Endodermal cell (in vitro differentiated cells): ENCODE data around the gene ADGRD1. TPM values are rescaled to one million over a fixed set of nuclear protein-coding genes. Genes with fewer than 3 reads are reported as not detected.

ENCODE experiments used
- DNase-seq: peaks from one replicate; pipeline ENCODE4 v3.0.0-alpha.2; 2017
- H3K27ac ChIP-seq: 2 replicates; pipeline ENCODE4 v1.5.1; 2013; ENCODE audit warnings: mild to moderate bottlenecking, low read depth, low read length, moderate library complexity
- H3K27me3 ChIP-seq: 2 replicates; pipeline ENCODE4 v1.6.1; 2013; ENCODE audit warnings: mild to moderate bottlenecking, low read length, moderate library complexity; ENCODE audit not compliant: insufficient read depth, control insufficient read depth, poor library complexity, severe bottlenecking
- H3K36me3 ChIP-seq: 2 replicates; pipeline ENCODE4 v1.7.0; 2013; ENCODE audit warnings: mild to moderate bottlenecking, low read length, moderate library complexity; ENCODE audit not compliant: control insufficient read depth, insufficient read depth
- H3K4me1 ChIP-seq: one replicate; pipeline ENCODE4 v1.7.0; 2013; ENCODE audit warnings: low read length; ENCODE audit not compliant: control insufficient read depth, insufficient read depth
- H3K4me3 ChIP-seq: 2 replicates; pipeline ENCODE4 v1.5.1; 2013; ENCODE audit warnings: mild to moderate bottlenecking, low read length, moderate library complexity
- H3K9ac ChIP-seq: 2 replicates; pipeline ENCODE4 v1.6.1; 2013; ENCODE audit warnings: mild to moderate bottlenecking, low read length, moderate library complexity; ENCODE audit not compliant: poor library complexity, severe bottlenecking; ENCODE audit errors: extremely low read depth
- H3K9me3 ChIP-seq: 2 replicates; pipeline ENCODE4 v1.6.1; 2013; ENCODE audit warnings: mild to moderate bottlenecking, low read length, moderate library complexity; ENCODE audit not compliant: control insufficient read depth
- H3K27ac Mint-ChIP-seq: 2 replicates; pipeline ENCODE4 v1.8.0; 2020; ENCODE audit warnings: mixed read lengths
- H3K27me3 Mint-ChIP-seq: 2 replicates; pipeline ENCODE4 v1.8.0; 2021; ENCODE audit warnings: mild to moderate bottlenecking, mixed read lengths; ENCODE audit not compliant: insufficient read depth
- H3K36me3 Mint-ChIP-seq: 2 replicates; pipeline ENCODE4 v1.8.0; 2020; ENCODE audit warnings: low read depth, mixed read lengths
- H3K4me1 Mint-ChIP-seq: 2 replicates; pipeline ENCODE4 v1.8.0; 2020; ENCODE audit warnings: mixed read lengths
- H3K4me3 Mint-ChIP-seq: 2 replicates; pipeline ENCODE4 v1.8.0; 2020; ENCODE audit warnings: mild to moderate bottlenecking, moderate library complexity, mixed read lengths
- H3K9me3 Mint-ChIP-seq: 2 replicates; pipeline ENCODE4 v1.8.0; 2020; ENCODE audit warnings: mild to moderate bottlenecking, mixed read lengths
- CTCF ChIP-seq: fragments of 200-600 bp; sonication (generic); conservative IDR thresholded peaks from 2 replicates; pipeline ENCODE4 v1.5.0; 2021; ENCODE audit warnings: antibody characterized with exemption, mild to moderate bottlenecking
- WGBS, 2 experiments: methylation state at CpG; one replicate each; pipeline versions ENCODE4 v1.1.5 to v1.1.7; 2013; ENCODE audit warnings: missing lambda C conversion rate in 2 of 2, mixed read lengths in 1 of 2; ENCODE audit not compliant: insufficient coverage in 1 of 2, insufficient read length in 1 of 2; 5-methylcytosine and 5-hydroxymethylcytosine counted together
- total RNA-seq, 2 donors: library from RNA; stranded (reverse); fragmentation: NEBNext Ultra II Directional in 1 of 2; extraction: Animal tissue kit (Norgen Biotek cat#: 25700) in 1 of 2; gene quantifications; 2 replicates in 1 of 2; 3 replicates in 1 of 2; pipeline ENCODE4 v1.2.1, GENCODE V29; 2021

ADGRD1 gene
- total RNA-seq, 2 donors from 2014 or later = 1.3 to 2.9 TPM

GRCh38 chr12:131038961-131039950 is 85.5 kb downstream of the ADGRD1 start:
- no peak overlapping the region for H3K27ac Mint-ChIP-seq
- Histone ChIP-seq H3K4me1 (no peaks in the 10 kb centered on the region), H3K36me3 (no peaks in the 10 kb centered on the region), H3K9me3 (no peaks in the 10 kb centered on the region), H3K4me3 (no peak overlapping the region), H3K27ac (no peak overlapping the region), H3K9ac (no peak overlapping the region), H3K27me3 (no peaks in the 10 kb centered on the region)
- no peak for DNase-seq
- no peak for TF ChIP-seq CTCF
- peaks cover 9% of the 10 kb centered on the region for H3K9me3 Mint-ChIP-seq
- no peaks in the 10 kb centered on the region for H3K36me3 Mint-ChIP-seq
- 88 to 93% methylated on average over 14 to 35 of the region's 35 CpGs for WGBS, 2 experiments
- H3K27me3 Mint-ChIP-seq = no peaks in the 10 kb centered on the region
- no peaks in the 10 kb centered on the region for H3K4me1 Mint-ChIP-seq
- H3K4me3 Mint-ChIP-seq = no peak overlapping the region

GRCh38 chr12:131040491-131040890 is 86.8 kb downstream of the ADGRD1 start:
- no peaks in the 10 kb centered on the region for H3K27me3 ChIP-seq
- no peak for TF ChIP-seq CTCF
- H3K27ac ChIP-seq = no peak overlapping the region
- Mint-ChIP-seq H3K9me3 (peaks cover 9% of the 10 kb centered on the region), H3K36me3 (no peaks in the 10 kb centered on the region), H3K27ac (no peak overlapping the region), H3K27me3 (no peaks in the 10 kb centered on the region), H3K4me1 (no peaks in the 10 kb centered on the region), H3K4me3 (no peak overlapping the region)
- H3K4me1 ChIP-seq = no peaks in the 10 kb centered on the region
- DNase-seq = no peak
- H3K4me3 ChIP-seq = no peak overlapping the region
- 88 to 96% methylated on average over 8 to 11 of the region's 11 CpGs for WGBS, 2 experiments
- no peaks in the 10 kb centered on the region for H3K36me3 ChIP-seq
- no peaks in the 10 kb centered on the region for H3K9me3 ChIP-seq
- no peak overlapping the region for H3K9ac ChIP-seq

- Mint-ChIP-seq H3K4me1 (no peaks in the 10 kb centered on the region), H3K4me3 (no peak overlapping the region), H3K9me3 (peaks cover 9% of the 10 kb centered on the region), H3K27ac (no peak overlapping the region), H3K27me3 (no peaks in the 10 kb centered on the region), H3K36me3 (no peaks in the 10 kb centered on the region)
- Histone ChIP-seq H3K36me3 (no peaks in the 10 kb centered on the region), H3K27me3 (no peaks in the 10 kb centered on the region), H3K9me3 (no peaks in the 10 kb centered on the region), H3K4me1 (no peaks in the 10 kb centered on the region), H3K9ac (no peak overlapping the region), H3K4me3 (no peak overlapping the region), H3K27ac (no peak overlapping the region)
- TF ChIP-seq CTCF = no peak
- DNase-seq = no peak
- 92 to 94% methylated on average over 13 to 20 of the region's 20 CpGs for WGBS, 2 experiments
These were observed 87.7 kb downstream of the ADGRD1 start for GRCh38 chr12:131041216-131041967.
